ENCODE results near the gene HNF1B. TPM values are rescaled to one million over a fixed set of nuclear protein-coding genes. Genes with fewer than 3 reads are reported as not detected.
"Not testable (repeated sequence)": the region's sequence is repeated elsewhere in the genome, so short reads cannot be mapped to it uniquely, and the experiment has no call there.

The HNF1B gene
- total RNA-seq, 2 experiments from 2014 or later, result not detected

GRCh38 chr17:37682007-37682406, 62.9 kb downstream of the HNF1B start:
- BruUV-seq (replicated peaks), result no TSS peak
- Histone ChIP-seq H3K4me3 (ENCODE audit: low read depth, low read length, poor library complexity, severe bottlenecking) (no peak overlapping the region), H3K79me2 (ENCODE audit: insufficient read depth, low read depth, low read length) (no peaks in the 10 kb centered on the region), H3K36me3 (ENCODE audit: insufficient read depth, low read length) (no peaks in the 10 kb centered on the region), H3K9me3 (ENCODE audit: low read length) (no peaks in the 10 kb centered on the region), H3K4me1 (ENCODE audit: insufficient read depth, low read length, poor library complexity, severe bottlenecking) (no peaks in the 10 kb centered on the region), H2AFZ (ENCODE audit: low read length) (no peak overlapping the region), H4K20me1 (ENCODE audit: insufficient read depth, low read length) (no peaks in the 10 kb centered on the region), H3K27ac (ENCODE audit: low read depth, low read length, poor library complexity, severe bottlenecking) (no peak overlapping the region), H3K4me2 (ENCODE audit: low read length) (no peak overlapping the region), H3K9me2 (ENCODE audit: insufficient read depth, low read length) (no peaks in the 10 kb centered on the region)
- ChIA-PET CTCF (ENCODE audit: unreplicated experiment) (no interaction called here), POLR2A (no interaction called here)
- intact Hi-C loops (cut with micrococcal nuclease; ENCODE audit: unreplicated experiment), result no loop called here
- DNase-seq (ENCODE audit: low spot score), result no peak
- TF ChIP-seq EZH2phosphoT487 (IDR thresholded peaks at IDR 0.05; ENCODE audit: borderline replicate concordance, low read depth, low read length) (no peak), CTCF (conservative IDR thresholded peaks at IDR 0.05; ENCODE audit: low read length) (no peak)

- CTCF ChIA-PET (ENCODE audit: unreplicated experiment); H3K9me3 ChIP-seq (ENCODE audit: low read length): not testable (repeated sequence)
Observed at GRCh38 chr17:37679995-37680394, 64.9 kb downstream of the HNF1B start.

GRCh38 chr17:37678036-37678435, 66.8 kb downstream of the HNF1B start:
- no peak overlapping the region for H3K4me2 ChIP-seq (ENCODE audit: low read length)
- CTCF ChIA-PET (ENCODE audit: unreplicated experiment), result no interaction called here
- intact Hi-C loops (cut with micrococcal nuclease; ENCODE audit: unreplicated experiment), result no loop called here

More at GRCh38 chr17:37679995-37680394, 64.9 kb downstream of the HNF1B start:
- DNase-seq (ENCODE audit: low spot score); H2AFZ ChIP-seq (ENCODE audit: low read length); intact Hi-C loops (cut with micrococcal nuclease; ENCODE audit: unreplicated experiment); H3K4me2 ChIP-seq (ENCODE audit: low read length); H3K4me3 ChIP-seq (ENCODE audit: low read depth, low read length, poor library complexity, severe bottlenecking); H3K36me3 ChIP-seq (ENCODE audit: insufficient read depth, low read length); BruUV-seq (replicated peaks); H4K20me1 ChIP-seq (ENCODE audit: insufficient read depth, low read length); H3K27ac ChIP-seq (ENCODE audit: low read depth, low read length, poor library complexity, severe bottlenecking); H3K79me2 ChIP-seq (ENCODE audit: insufficient read depth, low read depth, low read length); H3K4me1 ChIP-seq (ENCODE audit: insufficient read depth, low read length, poor library complexity, severe bottlenecking); POLR2A ChIA-PET; H3K9me2 ChIP-seq (ENCODE audit: insufficient read depth, low read length): not testable (repeated sequence)

More at GRCh38 chr17:37678036-37678435, 66.8 kb downstream of the HNF1B start:
- Histone ChIP-seq H3K79me2 (ENCODE audit: insufficient read depth, low read depth, low read length) (no peaks in the 10 kb centered on the region), H2AFZ (ENCODE audit: low read length) (no peak overlapping the region), H3K4me3 (ENCODE audit: low read depth, low read length, poor library complexity, severe bottlenecking) (no peak overlapping the region), H3K4me1 (ENCODE audit: insufficient read depth, low read length, poor library complexity, severe bottlenecking) (no peaks in the 10 kb centered on the region), H3K9me3 (ENCODE audit: low read length) (no peaks in the 10 kb centered on the region), H3K9me2 (ENCODE audit: insufficient read depth, low read length) (no peaks in the 10 kb centered on the region), H3K27ac (ENCODE audit: low read depth, low read length, poor library complexity, severe bottlenecking) (no peak overlapping the region), H3K36me3 (ENCODE audit: insufficient read depth, low read length) (no peaks in the 10 kb centered on the region), H4K20me1 (ENCODE audit: insufficient read depth, low read length) (no peaks in the 10 kb centered on the region)
- BruUV-seq (replicated peaks), result no TSS peak
- no peak for DNase-seq (ENCODE audit: low spot score)
- TF ChIP-seq CTCF (conservative IDR thresholded peaks at IDR 0.05; ENCODE audit: low read length), result no peak
- no peak for TF ChIP-seq EZH2phosphoT487 (IDR thresholded peaks at IDR 0.05; ENCODE audit: borderline replicate concordance, low read depth, low read length)
- POLR2A ChIA-PET, result no interaction called here
